SK-N-SH treated with all-trans-retinoic acid at 6 μM for 48 hours (cell line): ENCODE results near the gene CMC1.

ENCODE experiments used
- ATAC-seq: fragments of 200-7000 bp; cut with Tn5 transposase; 3 replicates; pipeline ENCODE4 v1.9.1; 2020; ENCODE audit warnings: mild to moderate bottlenecking, moderate library complexity
- ARNTL ChIP-seq: fragments of 450-650 bp; formaldehyde crosslinking; IDR thresholded peaks from 2 replicates; pipeline ENCODE4 v1.5.0; 2020; ENCODE audit warnings: low read depth, mild to moderate bottlenecking, moderate library complexity, borderline replicate concordance
- BACH2 ChIP-seq: fragments of 250-450 bp; sonication (Bioruptor Pico); IDR thresholded peaks from 2 replicates; pipeline ENCODE4 v1.9.0; 2021; ENCODE audit warnings: mild to moderate bottlenecking, borderline replicate concordance
- CSRNP3 ChIP-seq: fragments of 250-450 bp; sonication (Bioruptor Pico); IDR thresholded peaks from 2 replicates; pipeline ENCODE4 v1.5.1; 2021; ENCODE audit warnings: mild to moderate bottlenecking, moderate library complexity
- ESRRG ChIP-seq: fragments of 250-450 bp; sonication (Bioruptor Pico); IDR thresholded peaks from 2 replicates; pipeline ENCODE4 v1.6.1; 2021; ENCODE audit warnings: mild to moderate bottlenecking
- ISL1 ChIP-seq: fragments of 250-450 bp; sonication (Bioruptor Pico); IDR thresholded peaks from 2 replicates; pipeline ENCODE4 v2.1.2; 2022; ENCODE audit warnings: mild to moderate bottlenecking, moderate library complexity
- OSR1 ChIP-seq: fragments of 250-450 bp; sonication (Bioruptor Pico); IDR thresholded peaks from 2 replicates; pipeline ENCODE4 v1.8.0; 2022; ENCODE audit warnings: moderate library complexity, mild to moderate bottlenecking, inconsistent platforms
- PATZ1 ChIP-seq: fragments of 250-450 bp; sonication (Bioruptor Pico); IDR thresholded peaks from 2 replicates; pipeline ENCODE4 v1.8.0; 2020; ENCODE audit warnings: mild to moderate bottlenecking, moderate library complexity, borderline replicate concordance
- PPARA ChIP-seq: fragments of 250-450 bp; sonication (Bioruptor Pico); IDR thresholded peaks from 2 replicates; pipeline ENCODE4 v1.5.0; 2020; ENCODE audit warnings: mild to moderate bottlenecking, borderline replicate concordance
- RARB ChIP-seq: fragments of 250-450 bp; sonication (Bioruptor Pico); IDR thresholded peaks from 2 replicates; pipeline ENCODE4 v1.8.0; 2021; ENCODE audit warnings: mild to moderate bottlenecking, moderate library complexity
- TCF4 ChIP-seq: fragments of 250-450 bp; sonication (Bioruptor Pico); IDR thresholded peaks from 2 replicates; pipeline ENCODE4 v1.8.0; 2021; ENCODE audit warnings: mild to moderate bottlenecking, moderate library complexity, borderline replicate concordance
- TOX ChIP-seq: fragments of 250-450 bp; sonication (Bioruptor Pico); IDR thresholded peaks from 2 replicates; pipeline ENCODE4 v1.8.0; 2021; ENCODE audit warnings: mild to moderate bottlenecking, moderate library complexity, borderline replicate concordance
- TSHZ2 ChIP-seq: fragments of 250-450 bp; sonication (Bioruptor Pico); IDR thresholded peaks from 2 replicates; pipeline ENCODE4 v1.5.0; 2020; ENCODE audit warnings: mild to moderate bottlenecking, moderate library complexity
- ZFP3 ChIP-seq: fragments of 250-450 bp; sonication (Bioruptor Pico); IDR thresholded peaks from 2 replicates; pipeline ENCODE4 v1.5.0; 2020; ENCODE audit warnings: mild to moderate bottlenecking, moderate library complexity
- ZFP30 ChIP-seq: fragments of 450-650 bp; formaldehyde crosslinking; IDR thresholded peaks from 2 replicates; pipeline ENCODE4 v1.5.0; 2022; ENCODE audit warnings: mild to moderate bottlenecking, moderate library complexity
- ZNF565 ChIP-seq: fragments of 450-650 bp; formaldehyde crosslinking; conservative IDR thresholded peaks from 2 replicates; pipeline ENCODE4 v1.5.0; 2020; ENCODE audit warnings: low read depth, mild to moderate bottlenecking, moderate library complexity
- ZNF70 ChIP-seq: fragments of 450-650 bp; formaldehyde crosslinking; IDR thresholded peaks from 2 replicates; pipeline ENCODE4 v1.5.0; 2020; ENCODE audit warnings: mild to moderate bottlenecking, moderate library complexity
- ZNF8 ChIP-seq: fragments of 450-650 bp; formaldehyde crosslinking; IDR thresholded peaks from 2 replicates; pipeline ENCODE4 v1.5.0; 2020; ENCODE audit warnings: mild to moderate bottlenecking, moderate library complexity

The CMC1 gene

GRCh38 chr3:28347374-28348264 lies 106.2 kb downstream of the CMC1 start:
- TF ChIP-seq TOX (CRISPR knock-in tag), result no peak
- peak; percentile 8; the same call in 1 of the 2 replicates for TF ChIP-seq ISL1 (CRISPR knock-in tag)

GRCh38 chr3:28348265-28348628 lies 106.8 kb downstream of the CMC1 start:
- peak; percentile 87 for ATAC-seq
- TF ChIP-seq BACH2 (CRISPR knock-in tag) (no peak), ARNTL (no peak), ESRRG (CRISPR knock-in tag) (no peak), CSRNP3 (CRISPR knock-in tag) (no peak), PATZ1 (CRISPR knock-in tag) (no peak), ZFP30 (CRISPR knock-in tag) (no peak), PPARA (CRISPR knock-in tag) (no peak), ZFP3 (CRISPR knock-in tag) (no peak), ZNF565 (CRISPR knock-in tag) (no peak), OSR1 (CRISPR knock-in tag) (no peak), ZNF8 (CRISPR knock-in tag) (no peak)

More at GRCh38 chr3:28347374-28348264, 106.2 kb downstream of the CMC1 start:
- ATAC-seq, result no peak

GRCh38 chr3:28348629-28349468 lies 107.4 kb downstream of the CMC1 start, which contains the start of the genes AZI2 and ZCWPW2:
AZI2 (minus strand) TSS chr3:28348824; CDS start chr3:28340617, 8,207 bp downstream.
ZCWPW2 (plus strand) TSS chr3:28348721; CDS start chr3:28413069, 64,348 bp downstream.
- TF ChIP-seq ZFP3 (CRISPR knock-in tag) (0 out of 2 replicates have a peak, but pooled peaks have one; percentile 56), TCF4 (CRISPR knock-in tag) (no peak), ESRRG (CRISPR knock-in tag) (no peak), ZFP30 (CRISPR knock-in tag) (no peak), TSHZ2 (CRISPR knock-in tag) (0 out of 2 replicates have a peak, but pooled peaks have one; percentile 38), RARB (CRISPR knock-in tag) (no peak)
- ATAC-seq, result peak; percentile 94

GRCh38 chr3:28349469-28350000 lies 108.1 kb downstream of the CMC1 start:
- TF ChIP-seq ZFP3 (CRISPR knock-in tag) (no peak), ZNF70 (no peak), ZNF8 (CRISPR knock-in tag) (peak; percentile 68), TSHZ2 (CRISPR knock-in tag) (no peak)
- TF ChIP-seq, all 23 proteins: peak for 1
- peak; percentile 20; the same call in 2 of the 3 replicates for ATAC-seq
